Activated CD4-positive, alpha-beta T cell treated with anti-CD3 and anti-CD28 coated beads, Interleukin-10, Interleukin-2, amounts not matched to agents 100 ng/mL and 50 ng/mL, durations not matched to agents 16 hours and 8 hours (primary cell): ENCODE data around the gene FGD1.

ENCODE experiments used
- DNase-seq: peaks from one replicate; pipeline ENCODE4 v3.0.0-alpha.2; 2020

The FGD1 gene

GRCh38 chrX:54470054-54470760, 25.8 kb downstream of the FGD1 start:
- no peak for DNase-seq

GRCh38 chrX:54452920-54453319, 43.1 kb downstream of the FGD1 start:
- DNase-seq: peak; percentile 7

GRCh38 chrX:54449929-54450328, 46.1 kb downstream of the FGD1 start:
- DNase-seq: no peak

GRCh38 chrX:54447461-54447860, 48.6 kb downstream of the FGD1 start:
- DNase-seq: peak; percentile 6

- DNase-seq: no peak
Observed at GRCh38 chrX:54446084-54446483, 50.0 kb downstream of the FGD1 start.

- no peak for DNase-seq
Observed at GRCh38 chrX:54444752-54445151, 51.3 kb downstream of the FGD1 start.

DNA sequence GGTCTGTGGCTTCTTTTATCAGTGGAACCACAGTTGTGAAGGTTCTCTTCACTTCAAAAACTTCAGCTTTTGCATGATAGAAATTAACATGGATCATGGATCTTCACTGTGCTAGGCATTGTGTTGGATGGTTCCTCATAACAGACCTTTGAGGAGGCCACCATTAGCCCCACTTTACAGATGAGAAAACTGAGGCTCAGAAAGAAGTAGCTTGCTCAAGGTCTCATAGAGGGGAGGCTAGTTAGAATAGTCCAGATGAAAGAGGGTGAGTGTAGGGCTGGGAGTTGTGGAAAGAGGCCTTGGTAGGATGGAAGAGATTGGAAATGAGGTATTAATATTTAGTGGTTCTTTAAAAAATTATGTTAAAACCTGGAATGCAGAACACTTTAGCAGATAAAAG, 53.2 kb downstream of the FGD1 start:
- no peak for DNase-seq

DNA sequence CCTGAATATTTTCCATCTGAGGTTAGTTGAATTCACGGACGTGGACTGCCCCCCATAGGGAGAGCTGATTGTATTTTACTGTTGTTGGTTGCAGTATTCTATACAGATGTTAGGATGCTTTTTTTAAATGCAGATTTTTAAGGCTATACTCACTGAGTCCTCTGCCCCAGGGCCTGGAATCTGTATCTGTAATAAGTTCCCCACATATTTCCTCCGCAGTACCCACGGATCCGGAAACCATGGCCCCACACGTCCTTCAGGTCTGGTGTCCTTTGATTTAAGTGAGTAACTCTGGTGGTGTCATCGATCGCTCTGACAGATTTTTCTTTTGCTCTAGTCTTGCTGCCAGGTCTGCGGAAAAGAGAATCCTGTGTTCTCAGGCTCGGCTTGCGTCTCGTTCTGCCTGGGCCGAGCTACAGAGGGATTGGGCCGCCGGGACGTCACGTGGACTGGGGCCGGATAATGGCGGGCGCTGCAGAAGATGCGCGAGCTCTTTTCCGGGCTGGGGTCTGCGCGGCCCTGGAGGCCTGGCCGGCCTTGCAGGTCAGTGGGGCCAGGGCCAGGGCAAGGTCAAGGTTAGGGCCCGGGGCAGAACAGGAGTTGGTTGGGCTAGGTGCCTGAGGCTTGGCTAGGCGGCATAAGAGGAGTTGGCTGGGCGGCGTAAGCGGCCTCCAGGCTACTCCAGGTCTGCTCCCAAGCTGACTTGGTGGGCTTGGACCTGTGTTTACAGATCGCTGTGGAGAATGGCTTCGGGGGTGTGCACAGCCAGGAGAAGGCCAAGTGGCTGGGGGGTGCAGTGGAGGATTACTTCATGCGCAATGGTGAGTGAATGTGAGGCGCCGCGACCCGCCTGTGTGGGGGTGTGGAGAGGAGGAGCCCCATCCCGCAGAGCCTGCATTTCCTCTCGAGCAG, 55.8 kb downstream of the FGD1 start, which contains the start of gene TSR2:
TSR2 (plus strand) TSS at position 445 of the 912 bp plus-strand sequence; CDS start at position 463, 18 bp downstream.
- peak; percentile 87 for DNase-seq

DNA sequence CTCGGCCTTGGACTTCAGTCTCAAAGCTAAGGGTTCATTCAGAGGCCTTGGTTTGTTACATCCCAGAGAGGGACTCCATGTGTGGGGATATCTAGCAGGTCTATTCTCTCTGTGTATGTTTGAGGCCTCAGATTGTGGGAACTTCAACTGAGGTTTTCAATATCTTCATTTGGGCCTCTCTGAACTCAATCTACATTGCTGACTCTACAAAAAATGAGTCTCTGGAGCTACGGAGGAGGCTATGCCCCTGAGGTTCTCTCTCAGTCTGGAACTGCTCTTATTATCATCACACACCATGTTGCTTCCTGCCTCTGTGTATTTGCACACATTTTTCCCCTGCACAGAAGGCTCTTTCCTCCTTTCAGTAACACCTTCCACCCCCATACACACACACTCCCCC, 60.9 kb downstream of the FGD1 start:
- no peak for DNase-seq

DNA sequence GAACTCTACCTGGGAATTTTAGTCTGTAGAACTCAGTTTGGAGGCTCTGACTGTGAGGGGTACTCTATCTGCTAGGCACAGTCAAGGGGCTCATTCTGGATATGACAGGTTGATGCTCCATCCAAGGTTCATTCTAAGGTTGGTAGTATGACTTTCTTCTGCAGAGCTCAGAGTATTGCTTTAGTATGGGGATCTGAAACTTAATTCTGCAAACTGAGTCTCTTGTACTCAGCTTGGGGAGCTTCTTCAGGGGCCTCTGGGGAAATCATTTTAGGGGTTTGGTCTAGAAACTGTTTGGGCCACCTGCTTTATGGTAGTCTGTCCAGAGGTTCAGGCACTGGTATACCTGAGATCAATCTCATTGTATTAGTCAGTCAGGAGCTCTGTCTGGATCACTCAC, 65.5 kb downstream of the FGD1 start:
- no peak for DNase-seq

GRCh38 chrX:54427837-54428424, 68.1 kb downstream of the FGD1 start:
- no peak for DNase-seq

- DNase-seq: peak; percentile 18
Observed at GRCh38 chrX:54423161-54423888, 72.7 kb downstream of the FGD1 start.

- no peak for DNase-seq
Observed at GRCh38 chrX:54422168-54422567, 73.9 kb downstream of the FGD1 start.

- no peak for DNase-seq
Observed at GRCh38 chrX:54419559-54420302, 76.3 kb downstream of the FGD1 start.

GRCh38 chrX:54416965-54417364, 79.1 kb downstream of the FGD1 start:
- no peak for DNase-seq

GRCh38 chrX:54415534-54416350, 80.3 kb downstream of the FGD1 start:
- no peak for DNase-seq

- no peak for DNase-seq
Observed at GRCh38 chrX:54413753-54414152, 82.3 kb downstream of the FGD1 start.

- DNase-seq: no peak
Observed at GRCh38 chrX:54411732-54412131, 84.3 kb downstream of the FGD1 start.

DNA sequence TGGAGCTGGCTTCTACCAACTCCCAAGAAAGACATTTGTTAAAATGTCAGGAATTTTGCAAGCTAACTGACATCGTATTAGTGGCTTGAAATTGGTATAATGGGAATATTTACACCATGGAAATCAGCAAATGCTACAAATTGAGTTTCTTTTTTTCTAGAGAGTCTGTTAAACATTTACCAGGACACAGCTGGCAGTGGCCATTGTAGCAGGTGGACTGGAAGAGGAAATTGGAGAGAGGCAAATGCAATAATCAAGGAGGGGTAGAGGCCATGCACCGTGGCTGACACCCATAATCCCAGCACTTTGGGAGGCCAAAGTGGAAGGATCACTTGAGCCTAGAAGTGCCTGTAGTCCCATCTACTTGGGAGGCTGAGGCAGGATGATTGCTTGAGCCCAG, 88.8 kb downstream of the FGD1 start:
- no peak for DNase-seq

GRCh38 chrX:54397113-54397512, 98.9 kb downstream of the FGD1 start:
- DNase-seq: no peak
